K562 (cell line): ENCODE measurements around the gene ALDH1A2. TPM values are rescaled to one million over a fixed set of nuclear protein-coding genes. Genes with fewer than 3 reads are reported as not detected.

Experiments
- CAMTA2 ChIP-seq: fragments of 250-450 bp; sonication (Bioruptor Pico); conservative IDR thresholded peaks from 2 replicates; pipeline ENCODE4 v1.5.1; 2022
- ETS2 ChIP-seq: IDR thresholded peaks from 2 replicates; pipeline ENCODE4 v1.6.1; 2016; ENCODE audit warnings: borderline replicate concordance, missing genetic modification characterization, mild to moderate bottlenecking, moderate library complexity, missing compliant biosample characterization; ENCODE audit not compliant: poor library complexity, severe bottlenecking
- FOXJ2 ChIP-seq: fragments of 200-800 bp; sonication (Bioruptor generic); IDR thresholded peaks from 2 replicates; pipeline ENCODE4 v1.6.1; 2016; ENCODE audit warnings: missing genetic modification characterization, missing compliant biosample characterization
- KDM5B ChIP-seq: fragments of 200-600 bp; sonication (generic); IDR thresholded peaks from 2 replicates; pipeline ENCODE4 v1.6.1; 2012; ENCODE audit warnings: low read depth, mild to moderate bottlenecking, moderate library complexity, low read length, control low read depth, inconsistent platforms; ENCODE audit not compliant: insufficient replicate concordance
- SMARCC2 ChIP-seq: fragments of 450-650 bp; IDR thresholded peaks from 2 replicates; pipeline ENCODE4 v1.6.1; 2017; ENCODE audit warnings: antibody characterized with exemption, moderate library complexity, mild to moderate bottlenecking, low read depth
- TAF1 ChIP-seq: IDR thresholded peaks from 2 replicates; pipeline ENCODE4 v1.6.1; 2011; ENCODE audit warnings: mild to moderate bottlenecking, low read length, moderate library complexity; ENCODE audit not compliant: insufficient read depth, control insufficient read depth, severe bottlenecking; ENCODE audit errors: extremely low read depth
- XRCC4 ChIP-seq: IDR thresholded peaks from one replicate; pipeline ENCODE4 v1.6.1; 2011; ENCODE audit not compliant: insufficient read depth, insufficient read length; ENCODE audit errors: extremely low read depth
- ZNF695 ChIP-seq: fragments of 450-650 bp; formaldehyde crosslinking; IDR thresholded peaks from 2 replicates; pipeline ENCODE4 v1.4.0; 2020; ENCODE audit warnings: mild to moderate bottlenecking, moderate library complexity
- polyA plus RNA-seq, 8 experiments: library from polyadenylated mRNA; depleted of rRNA in 4 of 8; stranded (reverse) in 5 of 8; unstranded in 3 of 8; fragments of >200 nt; fragmentation: Nextera tagmentation in 2 of 8; fragmentation: Illumina TruSeq in 1 of 8; extraction: Ambion mirVana in 2 of 8; extraction: Trizol in 1 of 8; gene quantifications; 2 replicates each; pipeline versions ENCODE4 v1.2.1 to v1.2.3, GENCODE V29; 2011 to 2014; ENCODE audit warnings: inconsistent platforms in 1 of 8, missing spikeins in 1 of 8
- total RNA-seq, 7 experiments: library from RNA; depleted of rRNA in 6 of 7; stranded (reverse); fragments of >200 nt in 6 of 7; fragmentation: Illumina TruSeq in 2 of 7; extraction: Trizol in 2 of 7; gene quantifications; 2 replicates each; pipeline versions ENCODE4 v1.2.1 to v1.2.3, GENCODE V29; 2011 to 2021; ENCODE audit warnings: low replicate concordance in 1 of 7
- TF ChIP-seq, protein P1 (sequence below), 2 experiments: fragments of 450-650 bp; IDR thresholded peaks; 2 replicates each; pipeline ENCODE4 v1.6.1; 2016; ENCODE audit warnings: mild to moderate bottlenecking in 2 of 2, borderline replicate concordance in 1 of 2, low read depth in 1 of 2, moderate library complexity in 1 of 2
- TF ChIP-seq, protein P2 (sequence below): fragments of 250-450 bp; sonication (Bioruptor Pico); IDR thresholded peaks from 2 replicates; pipeline ENCODE4 v1.4.0; 2020; ENCODE audit warnings: mild to moderate bottlenecking, moderate library complexity

Gene ALDH1A2
- total and polyA plus RNA-seq, 9 of the 15 experiments (the other 6 are each of a cell fraction or from before 2014, with no cell fraction given) = 115 to 393 (median 333) TPM

DNA sequence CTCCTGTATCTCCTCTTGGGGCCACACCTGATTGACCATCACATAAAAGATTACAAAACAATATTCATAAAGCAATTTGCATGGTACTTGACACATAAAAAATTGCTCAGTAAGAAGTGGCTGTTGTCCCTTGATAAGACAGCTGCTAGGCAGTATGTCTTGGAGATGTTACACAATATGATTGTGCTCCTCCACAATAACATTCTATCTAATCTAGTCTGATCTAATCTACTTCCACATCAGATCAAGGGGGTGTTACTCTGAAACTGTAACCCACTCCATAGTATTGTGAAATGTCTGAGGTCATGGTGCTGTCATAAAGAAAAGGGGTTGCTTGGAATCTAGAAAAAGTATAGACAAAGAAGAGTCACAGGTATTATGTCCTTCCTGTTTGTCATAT is 49.3 kb upstream of the ALDH1A2 start (continued):
- no peak for TF ChIP-seq ZNF695 (CRISPR knock-in tag)
- no peak for TF ChIP-seq CAMTA2 (CRISPR knock-in tag)
- TF ChIP-seq TAF1 = no peak
- TF ChIP-seq, protein P1, sequence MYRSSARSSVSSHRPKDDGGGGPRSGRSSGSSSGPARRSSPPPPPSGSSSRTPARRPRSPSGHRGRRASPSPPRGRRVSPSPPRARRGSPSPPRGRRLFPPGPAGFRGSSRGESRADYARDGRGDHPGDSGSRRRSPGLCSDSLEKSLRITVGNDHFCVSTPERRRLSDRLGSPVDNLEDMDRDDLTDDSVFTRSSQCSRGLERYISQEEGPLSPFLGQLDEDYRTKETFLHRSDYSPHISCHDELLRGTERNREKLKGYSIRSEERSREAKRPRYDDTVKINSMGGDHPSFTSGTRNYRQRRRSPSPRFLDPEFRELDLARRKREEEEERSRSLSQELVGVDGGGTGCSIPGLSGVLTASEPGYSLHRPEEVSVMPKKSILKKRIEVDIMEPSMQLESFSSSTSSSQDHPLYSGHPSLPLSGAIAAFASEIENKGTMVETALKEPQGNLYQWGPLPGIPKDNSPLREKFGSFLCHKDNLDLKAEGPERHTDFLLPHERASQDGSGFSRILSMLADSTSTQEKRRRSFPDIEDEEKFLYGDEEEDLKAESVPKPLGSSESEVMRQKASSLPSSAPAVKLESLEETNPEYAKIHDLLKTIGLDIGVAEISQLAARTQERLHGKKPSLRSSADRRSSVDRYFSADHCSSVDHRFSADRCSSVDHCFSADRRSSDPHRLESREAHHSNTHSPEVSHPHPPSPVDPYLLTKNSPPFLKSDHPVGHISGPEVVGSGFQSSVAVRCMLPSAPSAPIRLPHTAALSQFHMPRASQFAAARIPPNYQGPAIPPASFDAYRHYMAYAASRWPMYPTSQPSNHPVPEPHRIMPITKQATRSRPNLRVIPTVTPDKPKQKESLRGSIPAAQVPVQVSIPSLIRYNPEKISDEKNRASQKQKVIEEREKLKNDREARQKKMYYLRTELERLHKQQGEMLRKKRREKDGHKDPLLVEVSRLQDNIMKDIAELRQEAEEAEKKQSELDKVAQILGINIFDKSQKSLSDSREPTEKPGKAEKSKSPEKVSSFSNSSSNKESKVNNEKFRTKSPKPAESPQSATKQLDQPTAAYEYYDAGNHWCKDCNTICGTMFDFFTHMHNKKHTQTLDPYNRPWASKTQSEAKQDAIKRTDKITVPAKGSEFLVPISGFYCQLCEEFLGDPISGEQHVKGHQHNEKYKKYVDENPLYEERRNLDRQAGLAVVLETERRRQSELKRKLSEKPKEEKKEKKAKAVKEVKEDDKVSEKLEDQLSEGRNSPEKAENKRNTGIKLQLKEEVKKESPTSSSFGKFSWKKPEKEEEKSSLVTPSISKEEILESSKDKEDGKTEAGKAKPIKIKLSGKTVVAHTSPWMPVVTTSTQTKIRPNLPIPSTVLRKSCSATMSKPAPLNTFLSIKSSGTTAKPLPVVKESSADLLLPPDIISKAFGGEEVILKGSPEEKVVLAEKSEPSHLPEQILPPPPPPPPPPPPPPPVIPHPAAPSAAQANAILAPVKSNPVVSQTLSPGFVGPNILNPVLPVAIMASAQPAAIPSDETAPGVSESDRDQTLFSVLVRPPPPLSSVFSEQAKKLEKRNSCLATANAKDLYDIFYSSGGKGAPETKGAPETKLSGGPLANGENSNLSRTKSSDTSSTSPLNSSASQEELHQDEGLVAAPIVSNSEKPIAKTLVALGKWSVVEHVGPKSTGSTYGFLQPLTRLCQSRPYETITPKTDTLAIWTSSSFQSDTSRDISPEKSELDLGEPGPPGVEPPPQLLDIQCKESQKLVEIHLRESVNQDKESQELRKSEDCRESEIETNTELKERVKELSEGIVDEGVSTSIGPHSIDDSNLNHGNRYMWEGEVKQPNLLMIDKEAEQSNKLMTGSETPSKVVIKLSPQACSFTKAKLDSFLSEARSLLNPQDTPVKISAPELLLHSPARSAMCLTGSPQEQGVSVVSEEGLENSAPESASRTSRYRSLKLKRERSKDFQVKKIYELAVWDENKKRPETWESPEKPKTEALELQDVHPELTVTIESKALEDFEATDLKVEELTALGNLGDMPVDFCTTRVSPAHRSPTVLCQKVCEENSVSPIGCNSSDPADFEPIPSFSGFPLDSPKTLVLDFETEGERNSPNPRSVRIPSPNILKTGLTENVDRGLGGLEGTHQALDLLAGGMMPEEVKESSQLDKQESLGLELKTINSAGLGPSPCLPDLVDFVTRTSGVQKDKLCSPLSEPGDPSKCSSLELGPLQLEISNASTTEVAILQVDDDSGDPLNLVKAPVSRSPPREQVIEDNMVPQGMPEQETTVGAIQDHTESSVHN (IDR thresholded peaks at IDR 0.05; ENCODE audit: borderline replicate concordance in 1 of 2, low read depth in 1 of 2) = no peak
- no peak for TF ChIP-seq KDM5B
- TF ChIP-seq, protein P2, sequence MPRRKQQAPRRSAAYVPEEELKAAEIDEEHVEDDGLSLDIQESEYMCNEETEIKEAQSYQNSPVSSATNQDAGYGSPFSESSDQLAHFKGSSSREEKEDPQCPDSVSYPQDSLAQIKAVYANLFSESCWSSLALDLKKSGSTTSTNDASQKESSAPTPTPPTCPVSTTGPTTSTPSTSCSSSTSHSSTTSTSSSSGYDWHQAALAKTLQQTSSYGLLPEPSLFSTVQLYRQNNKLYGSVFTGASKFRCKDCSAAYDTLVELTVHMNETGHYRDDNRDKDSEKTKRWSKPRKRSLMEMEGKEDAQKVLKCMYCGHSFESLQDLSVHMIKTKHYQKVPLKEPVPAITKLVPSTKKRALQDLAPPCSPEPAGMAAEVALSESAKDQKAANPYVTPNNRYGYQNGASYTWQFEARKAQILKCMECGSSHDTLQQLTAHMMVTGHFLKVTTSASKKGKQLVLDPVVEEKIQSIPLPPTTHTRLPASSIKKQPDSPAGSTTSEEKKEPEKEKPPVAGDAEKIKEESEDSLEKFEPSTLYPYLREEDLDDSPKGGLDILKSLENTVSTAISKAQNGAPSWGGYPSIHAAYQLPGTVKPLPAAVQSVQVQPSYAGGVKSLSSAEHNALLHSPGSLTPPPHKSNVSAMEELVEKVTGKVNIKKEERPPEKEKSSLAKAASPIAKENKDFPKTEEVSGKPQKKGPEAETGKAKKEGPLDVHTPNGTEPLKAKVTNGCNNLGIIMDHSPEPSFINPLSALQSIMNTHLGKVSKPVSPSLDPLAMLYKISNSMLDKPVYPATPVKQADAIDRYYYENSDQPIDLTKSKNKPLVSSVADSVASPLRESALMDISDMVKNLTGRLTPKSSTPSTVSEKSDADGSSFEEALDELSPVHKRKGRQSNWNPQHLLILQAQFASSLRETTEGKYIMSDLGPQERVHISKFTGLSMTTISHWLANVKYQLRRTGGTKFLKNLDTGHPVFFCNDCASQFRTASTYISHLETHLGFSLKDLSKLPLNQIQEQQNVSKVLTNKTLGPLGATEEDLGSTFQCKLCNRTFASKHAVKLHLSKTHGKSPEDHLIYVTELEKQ (CRISPR knock-in tag) = no peak
- 0 out of 2 replicates have a peak, but pooled peaks have one; percentile 43 for TF ChIP-seq SMARCC2
- no peak for TF ChIP-seq XRCC4
- TF ChIP-seq FOXJ2 (tag) = no peak
- TF ChIP-seq ETS2 (tag) = no peak
